ENCODE measurements around the gene ANK3.

The ANK3 gene

GRCh38 chr10:60155099-60155877, 234.4 kb downstream of the ANK3 start:
- Histone ChIP-seq H3K36me3 (ENCODE audit: control insufficient read depth in 2 of 2, insufficient read depth in 2 of 2, low read length in 2 of 2) (no peaks in the 10 kb centered on the region), H3K27me3 (ENCODE audit: control insufficient read depth in 2 of 2, insufficient read depth in 2 of 2, low read length in 2 of 2) (no peaks in the 10 kb centered on the region), H3K4me1 (ENCODE audit: control insufficient read depth in 2 of 2, insufficient read depth in 2 of 2, low read length in 2 of 2) (peaks cover 0 to 3% of the 10 kb centered on the region in 2 donors), H3K27ac (ENCODE audit: low read depth in 2 of 2, low read length in 2 of 2) (no peak overlapping the region), H3K9ac (ENCODE audit: low read depth in 1 of 2, low read length in 2 of 2) (no peak overlapping the region), H3K4me3 (ENCODE audit: low read length in 2 of 2) (no peak overlapping the region), H3K9me3 (ENCODE audit: control insufficient read depth in 2 of 2, low read length in 2 of 2) (no peaks in the 10 kb centered on the region)

GRCh38 chr10:60149003-60149402, 240.7 kb downstream of the ANK3 start:
- Histone ChIP-seq H3K27me3 (ENCODE audit: control insufficient read depth in 2 of 2, insufficient read depth in 2 of 2, low read length in 2 of 2) (no peaks in the 10 kb centered on the region), H3K27ac (ENCODE audit: low read depth in 2 of 2, low read length in 2 of 2) (peak overlapping the region; percentile 65 to 71), H3K9me3 (ENCODE audit: control insufficient read depth in 2 of 2, low read length in 2 of 2) (no peaks in the 10 kb centered on the region), H3K4me1 (ENCODE audit: control insufficient read depth in 2 of 2, insufficient read depth in 2 of 2, low read length in 2 of 2) (peaks cover 8 to 24% of the 10 kb centered on the region in 2 donors), H3K36me3 (ENCODE audit: control insufficient read depth in 2 of 2, insufficient read depth in 2 of 2, low read length in 2 of 2) (no peaks in the 10 kb centered on the region), H3K9ac (ENCODE audit: low read depth in 1 of 2, low read length in 2 of 2) (peak overlapping the region in 1 of 2 donors; percentile 6), H3K4me3 (ENCODE audit: low read length in 2 of 2) (peak overlapping the region in 1 of 2 donors; percentile 42)

- Histone ChIP-seq H3K9ac (ENCODE audit: low read depth in 1 of 2, low read length in 2 of 2) (no peak overlapping the region), H3K9me3 (ENCODE audit: control insufficient read depth in 2 of 2, low read length in 2 of 2) (no peaks in the 10 kb centered on the region), H3K27me3 (ENCODE audit: control insufficient read depth in 2 of 2, insufficient read depth in 2 of 2, low read length in 2 of 2) (no peaks in the 10 kb centered on the region), H3K4me1 (ENCODE audit: control insufficient read depth in 2 of 2, insufficient read depth in 2 of 2, low read length in 2 of 2) (peaks cover 8 to 25% of the 10 kb centered on the region in 2 donors), H3K36me3 (ENCODE audit: control insufficient read depth in 2 of 2, insufficient read depth in 2 of 2, low read length in 2 of 2) (no peaks in the 10 kb centered on the region), H3K27ac (ENCODE audit: low read depth in 2 of 2, low read length in 2 of 2) (peak overlapping the region; percentile 65 to 71), H3K4me3 (ENCODE audit: low read length in 2 of 2) (peak overlapping the region in 1 of 2 donors; percentile 42)
Measured at GRCh38 chr10:60148266-60148840, 241.3 kb downstream of the ANK3 start.

GRCh38 chr10:60147576-60148265, 242.0 kb downstream of the ANK3 start:
- Histone ChIP-seq H3K4me3 (ENCODE audit: low read length in 2 of 2) (peak overlapping the region in 1 of 2 donors; percentile 1), H3K9me3 (ENCODE audit: control insufficient read depth in 2 of 2, low read length in 2 of 2) (no peaks in the 10 kb centered on the region), H3K9ac (ENCODE audit: low read depth in 1 of 2, low read length in 2 of 2) (no peak overlapping the region), H3K36me3 (ENCODE audit: control insufficient read depth in 2 of 2, insufficient read depth in 2 of 2, low read length in 2 of 2) (no peaks in the 10 kb centered on the region), H3K27ac (ENCODE audit: low read depth in 2 of 2, low read length in 2 of 2) (peak overlapping the region; percentile 56 to 65), H3K27me3 (ENCODE audit: control insufficient read depth in 2 of 2, insufficient read depth in 2 of 2, low read length in 2 of 2) (no peaks in the 10 kb centered on the region), H3K4me1 (ENCODE audit: control insufficient read depth in 2 of 2, insufficient read depth in 2 of 2, low read length in 2 of 2) (peaks cover 8 to 26% of the 10 kb centered on the region in 2 donors)

GRCh38 chr10:60147025-60147424, 242.7 kb downstream of the ANK3 start:
- H3K4me1 ChIP-seq (ENCODE audit: control insufficient read depth in 2 of 2, insufficient read depth in 2 of 2, low read length in 2 of 2) = peaks cover 8 to 29% of the 10 kb centered on the region in 2 donors
- H3K9me3 ChIP-seq (ENCODE audit: control insufficient read depth in 2 of 2, low read length in 2 of 2) = no peaks in the 10 kb centered on the region
- H3K27me3 ChIP-seq (ENCODE audit: control insufficient read depth in 2 of 2, insufficient read depth in 2 of 2, low read length in 2 of 2) = no peaks in the 10 kb centered on the region
- no peak overlapping the region for H3K9ac ChIP-seq (ENCODE audit: low read depth in 1 of 2, low read length in 2 of 2)
- H3K27ac ChIP-seq (ENCODE audit: low read depth in 2 of 2, low read length in 2 of 2) = peak overlapping the region in 1 of 2 donors; percentile 56
- H3K4me3 ChIP-seq (ENCODE audit: low read length in 2 of 2) = no peak overlapping the region
- no peaks in the 10 kb centered on the region for H3K36me3 ChIP-seq (ENCODE audit: control insufficient read depth in 2 of 2, insufficient read depth in 2 of 2, low read length in 2 of 2)

GRCh38 chr10:60144099-60144498, 245.6 kb downstream of the ANK3 start:
- H3K4me3 ChIP-seq (ENCODE audit: low read length in 2 of 2) = no peak overlapping the region
- no peaks in the 10 kb centered on the region for H3K27me3 ChIP-seq (ENCODE audit: control insufficient read depth in 2 of 2, insufficient read depth in 2 of 2, low read length in 2 of 2)
- peaks cover 16 to 38% of the 10 kb centered on the region in 2 donors for H3K4me1 ChIP-seq (ENCODE audit: control insufficient read depth in 2 of 2, insufficient read depth in 2 of 2, low read length in 2 of 2)
- no peaks in the 10 kb centered on the region for H3K36me3 ChIP-seq (ENCODE audit: control insufficient read depth in 2 of 2, insufficient read depth in 2 of 2, low read length in 2 of 2)
- no peak overlapping the region for H3K27ac ChIP-seq (ENCODE audit: low read depth in 2 of 2, low read length in 2 of 2)
- no peak overlapping the region for H3K9ac ChIP-seq (ENCODE audit: low read depth in 1 of 2, low read length in 2 of 2)
- H3K9me3 ChIP-seq (ENCODE audit: control insufficient read depth in 2 of 2, low read length in 2 of 2) = no peaks in the 10 kb centered on the region

- peaks cover 11 to 28% of the 10 kb centered on the region in 2 donors for H3K4me1 ChIP-seq (ENCODE audit: control insufficient read depth in 2 of 2, insufficient read depth in 2 of 2, low read length in 2 of 2)
- no peak overlapping the region for H3K9ac ChIP-seq (ENCODE audit: low read depth in 1 of 2, low read length in 2 of 2)
- H3K4me3 ChIP-seq (ENCODE audit: low read length in 2 of 2) = no peak overlapping the region
- no peaks in the 10 kb centered on the region for H3K36me3 ChIP-seq (ENCODE audit: control insufficient read depth in 2 of 2, insufficient read depth in 2 of 2, low read length in 2 of 2)
- no peak overlapping the region for H3K27ac ChIP-seq (ENCODE audit: low read depth in 2 of 2, low read length in 2 of 2)
- no peaks in the 10 kb centered on the region for H3K9me3 ChIP-seq (ENCODE audit: control insufficient read depth in 2 of 2, low read length in 2 of 2)
- no peaks in the 10 kb centered on the region for H3K27me3 ChIP-seq (ENCODE audit: control insufficient read depth in 2 of 2, insufficient read depth in 2 of 2, low read length in 2 of 2)
Measured at GRCh38 chr10:60142736-60143135, 246.9 kb downstream of the ANK3 start.

GRCh38 chr10:60141896-60142559, 247.6 kb downstream of the ANK3 start:
- Histone ChIP-seq H3K27ac (ENCODE audit: low read depth in 2 of 2, low read length in 2 of 2) (peak overlapping the region in 1 of 2 donors; percentile 75), H3K9ac (ENCODE audit: low read depth in 1 of 2, low read length in 2 of 2) (no peak overlapping the region)

GRCh38 chr10:60140651-60141632, 248.7 kb downstream of the ANK3 start:
- Histone ChIP-seq H3K36me3 (ENCODE audit: control insufficient read depth in 2 of 2, insufficient read depth in 2 of 2, low read length in 2 of 2) (no peaks in the 10 kb centered on the region), H3K27me3 (ENCODE audit: control insufficient read depth in 2 of 2, insufficient read depth in 2 of 2, low read length in 2 of 2) (no peaks in the 10 kb centered on the region), H3K9me3 (ENCODE audit: control insufficient read depth in 2 of 2, low read length in 2 of 2) (no peaks in the 10 kb centered on the region), H3K9ac (ENCODE audit: low read depth in 1 of 2, low read length in 2 of 2) (peak overlapping the region in 1 of 2 donors; percentile 2), H3K4me1 (ENCODE audit: control insufficient read depth in 2 of 2, insufficient read depth in 2 of 2, low read length in 2 of 2) (peaks cover 8 to 18% of the 10 kb centered on the region in 2 donors), H3K4me3 (ENCODE audit: low read length in 2 of 2) (peak overlapping the region; percentile 42 to 43), H3K27ac (ENCODE audit: low read depth in 2 of 2, low read length in 2 of 2) (peak overlapping the region; percentile 65 to 75)

More at GRCh38 chr10:60141896-60142559, 247.6 kb downstream of the ANK3 start:
- no peaks in the 10 kb centered on the region for H3K27me3 ChIP-seq (ENCODE audit: control insufficient read depth in 2 of 2, insufficient read depth in 2 of 2, low read length in 2 of 2)
- H3K4me3 ChIP-seq (ENCODE audit: low read length in 2 of 2) = no peak overlapping the region
- H3K4me1 ChIP-seq (ENCODE audit: control insufficient read depth in 2 of 2, insufficient read depth in 2 of 2, low read length in 2 of 2) = peaks cover 9 to 21% of the 10 kb centered on the region in 2 donors
- no peaks in the 10 kb centered on the region for H3K9me3 ChIP-seq (ENCODE audit: control insufficient read depth in 2 of 2, low read length in 2 of 2)
- H3K36me3 ChIP-seq (ENCODE audit: control insufficient read depth in 2 of 2, insufficient read depth in 2 of 2, low read length in 2 of 2) = no peaks in the 10 kb centered on the region
